ENCODE measurements around the gene SPRN. TPM values are rescaled to one million over a fixed set of nuclear protein-coding genes. Genes with fewer than 3 reads are reported as not detected.
"Not testable (repeated sequence)": the region's sequence is repeated elsewhere in the genome, so short reads cannot be mapped to it uniquely, and the experiment has no call there.

SPRN gene
- total and polyA plus RNA-seq, 5 donors = 0.11 TPM; not detected in 4

DNA sequence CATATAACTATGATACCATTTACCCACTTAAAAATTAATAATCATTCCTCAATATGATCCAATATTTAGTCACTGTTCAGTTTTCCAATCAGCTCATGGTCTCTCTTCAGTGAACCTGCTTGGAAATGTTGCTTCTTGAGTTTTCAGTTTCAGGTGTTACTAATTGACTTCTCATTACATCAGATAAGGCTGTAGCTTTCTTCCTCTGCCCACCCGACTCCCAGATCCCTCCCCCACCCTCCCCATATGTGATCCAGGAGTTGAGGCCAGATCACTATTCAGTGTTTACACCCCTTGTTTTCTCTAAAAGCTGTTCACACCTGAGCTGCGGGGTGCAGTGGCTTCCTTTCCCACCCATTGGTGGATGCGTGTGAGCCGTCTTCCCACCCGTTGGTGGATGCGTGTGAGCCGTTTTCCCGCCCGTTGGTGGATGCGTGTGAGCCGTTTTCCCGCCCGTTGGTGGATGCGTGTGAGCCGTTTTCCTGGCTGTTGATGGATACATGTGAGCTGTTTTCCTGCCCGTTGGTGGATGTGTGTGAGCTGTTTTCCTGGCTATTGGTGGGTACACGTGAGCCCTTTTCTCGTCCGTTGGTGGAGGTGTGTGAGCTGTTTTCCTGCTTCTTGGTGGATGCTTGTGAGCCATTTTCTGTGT lies 33.7 kb downstream of the SPRN start:
- WGBS = 90% methylated on average over 19 of the region's 19 CpGs
- intact Hi-C loops (cut with DNase I) = no loop called here
- DNase-seq = peak in 2 of 3 donors; percentile 36 to 48
- Histone ChIP-seq H3K27ac (ENCODE audit: low read length) (no peak overlapping the region), H3K4me1 (ENCODE audit: control insufficient read depth, insufficient read depth, low read length) (no peaks in the 10 kb centered on the region), H3K4me3 (ENCODE audit: low read length) (no peak overlapping the region), H3K9me3 (ENCODE audit: control insufficient read depth, low read length) (no peaks in the 10 kb centered on the region), H3K27me3 (ENCODE audit: control insufficient read depth, insufficient read depth) (no peaks in the 10 kb centered on the region)
- ATAC-seq = no peak

DNA sequence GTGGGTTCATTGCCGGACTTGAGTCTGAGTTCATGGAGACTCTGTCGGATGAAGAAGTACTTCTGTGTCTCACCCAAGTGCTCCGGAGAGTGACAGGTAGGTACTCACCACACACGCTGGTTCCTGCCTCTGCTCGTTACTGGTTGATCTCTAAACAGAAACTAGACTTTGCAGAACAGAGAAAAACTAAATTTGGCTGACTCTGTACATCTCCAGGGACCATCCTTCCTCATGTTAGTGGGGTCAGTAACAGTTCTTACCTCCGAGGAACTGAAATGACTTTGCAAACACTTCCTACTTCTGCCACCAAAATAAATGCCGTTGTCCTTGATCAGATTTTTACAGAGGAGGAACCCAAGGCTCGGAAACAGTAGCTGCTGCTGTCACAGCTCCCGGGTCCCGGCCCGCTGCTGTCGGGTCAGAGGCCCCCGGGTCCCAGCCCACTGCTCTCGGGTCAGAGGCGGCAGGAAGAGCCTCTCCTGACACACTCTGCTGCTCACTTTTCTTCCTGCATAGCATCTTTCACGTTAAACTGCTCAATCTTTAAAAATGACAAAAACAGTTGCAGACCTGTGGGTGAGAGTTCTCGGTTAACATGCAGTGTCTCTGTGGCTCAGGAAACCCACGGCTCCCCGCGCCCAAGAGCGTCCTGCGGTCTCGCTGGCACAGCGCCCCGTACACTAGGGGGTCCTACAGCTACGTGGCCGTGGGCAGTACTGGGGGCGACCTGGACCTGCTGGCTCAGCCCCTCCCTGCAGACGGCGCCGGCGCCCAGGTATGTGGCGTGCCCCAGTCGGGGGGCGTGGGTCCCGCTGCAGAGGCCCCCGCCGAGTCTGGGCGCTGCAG lies 35.2 kb downstream of the SPRN start:
- peak in 2 of 3 donors; percentile 53 to 63 for DNase-seq
- Histone ChIP-seq H3K9me3 (ENCODE audit: control insufficient read depth, low read length) (no peaks in the 10 kb centered on the region), H3K27ac (ENCODE audit: low read length) (peak overlapping the region; percentile 49), H3K4me3 (ENCODE audit: low read length) (no peak overlapping the region), H3K4me1 (ENCODE audit: control insufficient read depth, insufficient read depth, low read length) (no peaks in the 10 kb centered on the region), H3K27me3 (ENCODE audit: control insufficient read depth, insufficient read depth) (no peaks in the 10 kb centered on the region)
- no peak for ATAC-seq
- intact Hi-C loops (cut with DNase I) = no loop called here
- WGBS = 72% methylated on average over 39 of the region's 39 CpGs

DNA sequence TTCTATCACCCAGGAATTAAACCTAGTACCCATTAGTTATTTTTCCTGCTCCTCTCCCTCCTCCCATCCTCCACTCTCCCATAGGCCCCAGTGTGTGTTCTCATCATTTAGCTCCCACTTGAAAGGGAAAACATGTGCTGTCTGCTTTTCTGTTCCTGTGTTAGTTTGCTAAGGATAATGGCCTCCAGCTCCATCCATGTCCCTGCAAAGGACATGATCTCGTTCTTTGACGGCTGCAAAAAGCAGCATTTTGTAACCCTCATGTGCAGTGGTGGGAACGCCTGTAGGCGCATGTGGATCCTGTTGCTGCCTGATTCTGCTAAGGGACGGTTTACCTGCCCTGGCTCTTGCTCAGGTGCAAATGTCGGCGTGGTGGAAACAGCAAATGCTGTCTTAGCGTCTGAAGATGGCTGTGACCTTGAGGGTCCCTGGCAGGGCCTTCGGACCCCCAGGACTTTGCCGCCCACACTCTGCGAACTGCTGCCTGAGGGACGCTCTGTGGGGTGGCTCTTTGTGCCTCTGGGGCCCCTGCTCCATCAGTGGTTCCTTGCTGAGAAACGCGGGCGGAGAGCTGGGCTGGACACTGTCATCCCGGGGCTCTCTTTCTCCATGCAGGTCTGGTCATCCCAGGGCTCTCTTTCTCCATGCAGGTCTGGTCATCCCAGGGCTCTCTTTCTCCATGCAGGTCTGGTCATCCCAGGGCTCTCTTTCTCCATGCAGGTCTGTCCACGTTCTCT lies 36.0 kb downstream of the SPRN start:
- H3K27me3 ChIP-seq (ENCODE audit: control insufficient read depth, insufficient read depth) = no peaks in the 10 kb centered on the region
- whole genome bisulfite sequencing = 86% methylated on average over 17 of the region's 17 CpGs
- ATAC-seq (no peak), DNase-seq (peak in 2 of 3 donors; percentile 5 to 14)
- H3K4me1 ChIP-seq (ENCODE audit: control insufficient read depth, insufficient read depth, low read length) = no peaks in the 10 kb centered on the region
- H3K27ac ChIP-seq (ENCODE audit: low read length) = no peak overlapping the region
- H3K4me3 ChIP-seq (ENCODE audit: low read length) = no peak overlapping the region
- intact Hi-C loops (cut with DNase I) = no loop called here
- H3K9me3 ChIP-seq (ENCODE audit: control insufficient read depth, low read length) = no peaks in the 10 kb centered on the region

DNA sequence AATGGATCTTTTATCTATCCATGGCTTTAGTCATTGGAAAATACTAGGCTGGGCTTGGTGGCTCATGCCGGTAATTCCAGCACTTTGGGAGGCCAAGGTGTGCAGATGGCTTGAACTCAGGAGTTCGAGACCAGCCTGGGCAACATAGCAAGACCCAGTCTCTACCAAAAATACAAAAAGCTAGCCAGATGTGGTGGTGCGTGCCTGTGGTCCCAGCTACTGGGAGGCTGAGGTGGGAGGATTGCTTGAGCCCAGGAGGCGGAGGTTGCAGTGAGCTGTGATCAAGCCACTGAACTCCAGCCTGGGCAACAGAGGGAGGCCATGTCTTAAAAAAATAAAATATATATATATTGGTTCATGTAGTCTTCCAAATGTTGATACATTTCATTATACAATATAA lies 37.5 kb downstream of the SPRN start:
- ATAC-seq; H3K9me3 ChIP-seq (ENCODE audit: control insufficient read depth, low read length); intact Hi-C loops (cut with DNase I); H3K4me1 ChIP-seq (ENCODE audit: control insufficient read depth, insufficient read depth, low read length); H3K27ac ChIP-seq (ENCODE audit: low read length); H3K27me3 ChIP-seq (ENCODE audit: control insufficient read depth, insufficient read depth); H3K4me3 ChIP-seq (ENCODE audit: low read length): not testable (repeated sequence)
- peak in 1 of 3 donors; percentile 22 for DNase-seq
- 100% methylated on average over 4 of the region's 4 CpGs for WGBS

DNA sequence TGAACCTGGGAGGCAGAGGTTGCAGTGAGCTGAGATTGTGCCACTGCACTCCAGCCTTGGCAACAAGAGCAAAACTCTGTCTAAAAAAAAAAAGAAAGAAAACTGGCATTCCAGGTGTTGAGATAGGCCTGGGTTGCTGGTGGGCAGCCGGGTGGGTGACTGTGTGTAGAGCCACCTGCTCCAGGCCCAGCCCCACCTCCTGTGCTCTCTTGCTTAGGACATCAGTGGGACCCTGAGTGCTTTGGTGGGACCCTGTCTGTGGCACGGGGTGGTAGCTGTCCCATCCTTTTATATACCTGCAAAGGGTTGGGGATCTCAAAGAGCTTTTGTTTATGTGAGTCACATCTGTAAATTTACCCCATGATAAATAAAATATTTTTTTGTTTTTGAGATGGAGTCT lies 39.2 kb downstream of the SPRN start:
- H3K27me3 ChIP-seq (ENCODE audit: control insufficient read depth, insufficient read depth) = no peaks in the 10 kb centered on the region
- intact Hi-C loops (cut with DNase I) = no loop called here
- 92% methylated on average over 2 of the region's 2 CpGs for WGBS
- peak in 2 of 3 donors; percentile 4 to 23 for DNase-seq
- H3K4me1 ChIP-seq (ENCODE audit: control insufficient read depth, insufficient read depth, low read length) = no peaks in the 10 kb centered on the region
- no peaks in the 10 kb centered on the region for H3K9me3 ChIP-seq (ENCODE audit: control insufficient read depth, low read length)
- no peak overlapping the region for H3K4me3 ChIP-seq (ENCODE audit: low read length)
- H3K27ac ChIP-seq (ENCODE audit: low read length) = no peak overlapping the region
- ATAC-seq = no peak

DNA sequence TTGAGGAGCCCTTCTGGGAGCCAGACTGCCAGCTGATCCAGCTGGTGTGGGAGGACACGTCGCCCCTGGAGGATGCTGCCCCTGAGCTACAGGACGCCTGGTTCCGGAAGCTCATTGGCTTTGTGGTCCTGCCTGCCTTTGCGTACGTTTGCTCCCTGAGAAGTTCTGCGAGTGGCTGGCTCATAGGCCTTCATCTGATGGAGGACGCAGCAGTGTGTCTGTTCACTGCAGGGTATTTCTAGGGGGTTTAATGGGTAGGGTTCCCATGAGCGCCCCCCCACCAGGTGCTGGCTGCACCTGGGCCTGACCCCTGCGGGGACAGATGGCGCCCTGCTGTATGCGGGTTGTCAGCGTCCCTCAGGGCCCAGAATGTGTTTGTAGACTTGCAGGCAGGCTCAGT lies 40.4 kb downstream of the SPRN start:
- H3K4me1 ChIP-seq (ENCODE audit: control insufficient read depth, insufficient read depth, low read length) = peaks cover 4% of the 10 kb centered on the region
- 90% methylated on average over 13 of the region's 13 CpGs for WGBS
- H3K27ac ChIP-seq (ENCODE audit: low read length) = no peak overlapping the region
- H3K4me3 ChIP-seq (ENCODE audit: low read length) = no peak overlapping the region
- intact Hi-C loops (cut with DNase I) = no loop called here
- ATAC-seq (no peak), DNase-seq (peak in 2 of 3 donors; percentile 11 to 31)
- H3K9me3 ChIP-seq (ENCODE audit: control insufficient read depth, low read length) = no peaks in the 10 kb centered on the region
- no peaks in the 10 kb centered on the region for H3K27me3 ChIP-seq (ENCODE audit: control insufficient read depth, insufficient read depth)

DNA sequence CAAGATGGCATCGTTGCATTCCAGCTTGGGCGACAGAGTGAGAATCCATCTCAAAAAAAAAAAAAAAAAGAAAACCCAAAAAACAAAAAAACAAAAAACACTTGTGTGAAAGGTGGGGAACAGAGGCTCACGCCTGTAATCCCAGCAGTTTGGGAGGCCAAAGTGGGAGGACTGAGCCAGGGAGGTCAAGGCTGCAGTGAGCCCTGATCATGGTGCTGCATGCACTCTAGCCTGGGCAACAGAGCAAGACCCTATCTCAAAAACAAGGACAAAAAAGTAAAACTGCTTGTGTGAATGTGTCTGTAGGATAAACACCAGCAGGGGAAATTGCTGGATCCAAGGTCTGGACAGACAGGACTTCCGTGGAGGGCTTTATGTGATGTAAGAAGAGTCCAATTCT lies 40.9 kb downstream of the SPRN start:
- no peak for ATAC-seq
- Histone ChIP-seq H3K9me3 (ENCODE audit: control insufficient read depth, low read length) (no peaks in the 10 kb centered on the region), H3K4me3 (ENCODE audit: low read length) (no peak overlapping the region), H3K27ac (ENCODE audit: low read length) (no peak overlapping the region), H3K4me1 (ENCODE audit: control insufficient read depth, insufficient read depth, low read length) (peaks cover 4% of the 10 kb centered on the region), H3K27me3 (ENCODE audit: control insufficient read depth, insufficient read depth) (no peaks in the 10 kb centered on the region)
- intact Hi-C loops (cut with DNase I) = no loop called here
- DNase-seq = peak in 1 of 3 donors; percentile 9
- 93% methylated on average over 4 of the region's 4 CpGs for WGBS

DNA sequence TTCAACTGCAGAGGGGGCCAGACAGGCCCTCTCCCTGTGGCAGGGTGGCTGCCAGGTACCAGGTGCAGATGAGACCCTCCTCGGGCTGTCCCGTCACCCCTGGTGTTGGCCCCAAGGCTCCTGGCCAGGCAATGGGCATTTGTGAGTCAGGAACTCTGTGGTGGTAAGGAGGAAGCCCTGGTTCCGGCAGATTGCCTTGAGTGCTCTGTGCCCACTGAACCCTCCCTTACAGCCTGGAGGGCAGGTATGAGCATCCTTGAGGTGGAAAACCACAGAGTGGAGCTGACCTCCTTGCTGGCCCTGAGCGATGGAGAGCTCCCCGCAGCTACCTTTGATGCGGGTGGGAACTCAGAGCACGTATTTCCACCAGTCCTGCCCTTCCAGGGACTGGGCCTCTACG lies 43.4 kb downstream of the SPRN start:
- DNase-seq = peak in 2 of 3 donors; percentile 40 to 49
- Histone ChIP-seq H3K9me3 (ENCODE audit: control insufficient read depth, low read length) (no peaks in the 10 kb centered on the region), H3K4me1 (ENCODE audit: control insufficient read depth, insufficient read depth, low read length) (peaks cover 4% of the 10 kb centered on the region), H3K27me3 (ENCODE audit: control insufficient read depth, insufficient read depth) (no peaks in the 10 kb centered on the region), H3K27ac (ENCODE audit: low read length) (no peak overlapping the region), H3K4me3 (ENCODE audit: low read length) (no peak overlapping the region)
- intact Hi-C loops (cut with DNase I) = no loop called here
- ATAC-seq = no peak
- 84% methylated on average over 8 of the region's 8 CpGs for WGBS

DNA sequence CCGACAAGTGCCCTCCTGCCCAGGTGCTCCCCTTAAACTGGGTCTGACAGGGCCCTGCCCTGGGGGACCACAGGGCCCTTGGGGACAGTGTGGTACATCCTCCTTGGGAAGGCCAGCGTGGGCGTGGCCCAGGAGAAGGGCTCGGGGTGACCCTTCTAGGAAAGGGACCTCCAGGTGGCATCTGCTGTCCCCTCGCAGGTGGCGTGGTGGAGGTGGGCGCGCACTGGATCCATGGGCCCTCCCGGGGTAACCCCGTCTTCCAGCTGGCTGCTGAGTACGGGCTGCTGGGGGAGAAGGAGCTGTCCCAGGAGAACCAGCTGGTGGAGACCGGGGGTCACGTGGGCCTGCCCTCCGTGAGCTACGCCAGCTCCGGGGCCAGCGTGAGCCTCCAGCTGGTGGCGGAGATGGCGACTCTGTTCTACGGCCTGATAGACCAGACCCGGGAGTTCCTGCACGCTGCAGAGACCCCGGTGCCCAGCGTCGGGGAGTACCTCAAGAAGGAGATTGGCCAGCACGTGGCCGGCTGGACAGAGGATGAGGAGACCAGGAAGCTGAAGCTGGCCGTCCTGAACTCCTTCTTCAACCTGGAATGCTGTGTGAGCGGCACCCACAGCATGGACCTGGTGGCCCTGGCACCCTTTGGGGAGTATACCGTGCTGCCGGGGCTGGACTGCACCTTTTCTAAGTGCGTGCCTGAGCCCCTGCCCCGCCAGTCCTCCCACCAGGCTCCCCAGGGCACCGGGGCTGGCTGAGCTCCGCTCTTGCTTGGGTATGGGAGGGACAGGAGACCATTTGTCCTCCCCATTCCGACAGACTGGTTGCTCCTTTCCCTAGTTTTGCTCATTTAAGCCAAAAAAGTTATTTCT lies 44.4 kb downstream of the SPRN start:
- intact Hi-C loops (cut with DNase I) = no loop called here
- Histone ChIP-seq H3K27me3 (ENCODE audit: control insufficient read depth, insufficient read depth) (no peaks in the 10 kb centered on the region), H3K4me1 (ENCODE audit: control insufficient read depth, insufficient read depth, low read length) (peaks cover 4% of the 10 kb centered on the region), H3K9me3 (ENCODE audit: control insufficient read depth, low read length) (no peaks in the 10 kb centered on the region), H3K27ac (ENCODE audit: low read length) (no peak overlapping the region), H3K4me3 (ENCODE audit: low read length) (peak overlapping the region; percentile 92)
- DNase-seq (peak; percentile 42 to 76 (median 75)), ATAC-seq (peak; percentile 0 to 9)
- WGBS = 92% methylated on average over 36 of the region's 36 CpGs

DNA sequence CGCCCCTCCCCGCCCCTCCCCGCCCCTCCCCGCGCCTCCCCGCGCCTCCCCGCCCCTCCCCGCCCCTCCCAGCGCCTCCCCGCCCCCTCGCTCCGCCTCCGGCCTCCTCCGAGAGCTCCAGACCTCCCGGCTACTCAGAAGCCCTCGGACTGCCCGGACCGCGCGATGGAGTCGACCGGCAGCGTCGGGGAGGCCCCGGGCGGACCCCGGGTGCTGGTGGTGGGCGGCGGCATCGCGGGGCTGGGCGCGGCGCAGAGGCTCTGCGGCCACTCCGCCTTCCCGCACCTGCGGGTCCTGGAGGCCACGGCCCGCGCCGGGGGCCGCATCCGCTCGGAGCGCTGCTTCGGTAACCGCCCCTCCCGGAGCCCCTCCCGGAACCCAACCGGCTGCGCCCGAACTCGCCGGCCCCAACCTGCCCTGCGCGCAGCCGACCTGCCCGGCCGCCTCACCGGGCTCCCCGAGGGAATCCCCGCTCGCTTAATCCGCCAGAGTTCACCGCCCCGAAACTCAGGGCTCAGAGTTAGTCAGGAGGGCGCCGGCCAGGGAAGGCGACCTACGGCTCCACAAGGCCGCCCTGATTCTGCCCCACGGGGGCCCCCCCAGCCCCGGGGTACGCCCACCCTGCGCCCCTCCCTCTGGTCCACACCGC lies 45.1 kb downstream of the SPRN start, which contains the start of gene PAOX:
TSS of gene PAOX (plus strand) at position 111 of the 649 bp plus-strand sequence. CDS start at position 166, 55 bp downstream.
- Histone ChIP-seq H3K27ac (ENCODE audit: low read length) (peak within 1 kb of the TSS; percentile 66), H3K9me3 (ENCODE audit: control insufficient read depth, low read length) (no peaks in the 10 kb centered on the region), H3K4me1 (ENCODE audit: control insufficient read depth, insufficient read depth, low read length) (peaks cover 4% of the 10 kb centered on the region), H3K27me3 (ENCODE audit: control insufficient read depth, insufficient read depth) (no peaks in the 10 kb centered on the region), H3K4me3 (ENCODE audit: low read length) (peak within 1 kb of the TSS; percentile 92)
- peak; percentile 63 to 73 for ATAC-seq
- WGBS = 4% methylated on average over 68 of the region's 78 CpGs
- peak; percentile 77 to 93 (median 89) for DNase-seq
- intact Hi-C loops (cut with DNase I) = no loop called here
